Natural killer cell (primary cell): ENCODE results near the gene CAB39. TPM values are rescaled to one million over a fixed set of nuclear protein-coding genes. Genes with fewer than 3 reads are reported as not detected.
"Not testable (repeated sequence)": the region's sequence is repeated elsewhere in the genome, so short reads cannot be mapped to it uniquely, and the experiment has no call there.

Experiments
- ATAC-seq, 3 donors: fragments of 150-1000 bp in 2 of 3; fragments of 200-7000 bp in 1 of 3; cut with Tn5 transposase; 1 replicate in 1 of 3; 2 replicates in 2 of 3; pipeline ENCODE4 v1.10.0; 2021; ENCODE audit warnings: mild to moderate bottlenecking in 2 of 3, moderate library complexity in 2 of 3
- DNase-seq, 2 donors: peaks; one replicate each; pipeline versions ENCODE4 v3.0.0 to v3.0.0-alpha.2; 2013 to 2021; ENCODE audit warnings: mixed read lengths in 1 of 2
- H3K27ac ChIP-seq: one replicate; pipeline ENCODE4 v1.5.1; 2013; ENCODE audit warnings: mild to moderate bottlenecking, low read length
- H3K27me3 ChIP-seq: one replicate; pipeline ENCODE4 v1.6.1; 2013; ENCODE audit warnings: low read length; ENCODE audit not compliant: control insufficient read depth, insufficient read depth
- H3K36me3 ChIP-seq: one replicate; pipeline ENCODE4 v1.6.1; 2013; ENCODE audit warnings: low read length; ENCODE audit not compliant: control insufficient read depth, insufficient read depth
- H3K4me1 ChIP-seq: one replicate; pipeline ENCODE4 v1.6.1; 2013; ENCODE audit warnings: low read length; ENCODE audit not compliant: control insufficient read depth, insufficient read depth
- H3K4me3 ChIP-seq: one replicate; pipeline ENCODE4 v1.5.1; 2013; ENCODE audit warnings: low read length
- H3K9me3 ChIP-seq: one replicate; pipeline ENCODE4 v1.6.1; 2013; ENCODE audit warnings: low read length; ENCODE audit not compliant: control insufficient read depth, insufficient read depth
- H3K27ac Mint-ChIP-seq, 2 donors: one replicate each; pipeline ENCODE4 v1.8.0; 2022; ENCODE audit warnings: mild to moderate bottlenecking in 2 of 2, mixed read lengths in 2 of 2, moderate library complexity in 1 of 2
- H3K27me3 Mint-ChIP-seq, 2 donors: one replicate each; pipeline ENCODE4 v1.8.0; 2022; ENCODE audit warnings: low read depth in 2 of 2, mixed read lengths in 2 of 2
- H3K36me3 Mint-ChIP-seq: one replicate; pipeline ENCODE4 v1.8.0; 2022; ENCODE audit warnings: mixed read lengths
- H3K4me1 Mint-ChIP-seq, 2 donors: one replicate each; pipeline ENCODE4 v1.8.0; 2022; ENCODE audit warnings: mixed read lengths in 2 of 2
- H3K4me3 Mint-ChIP-seq: one replicate; pipeline ENCODE4 v1.8.0; 2022; ENCODE audit warnings: mild to moderate bottlenecking, moderate library complexity, mixed read lengths
- H3K9me3 Mint-ChIP-seq, 2 donors: one replicate each; pipeline ENCODE4 v1.8.0; 2022; ENCODE audit warnings: mixed read lengths in 2 of 2
- WGBS: methylation state at CpG from one replicate; pipeline ENCODE4 v1.1.7; 2013; ENCODE audit warnings: missing lambda C conversion rate; ENCODE audit not compliant: insufficient coverage; 5-methylcytosine and 5-hydroxymethylcytosine counted together
- intact Hi-C: fragments of 100-400 bp; cut with micrococcal nuclease; formaldehyde crosslinking; loops from one replicate; pipeline ENCODE4 v1.14.2; 2022
- total RNA-seq, 4 donors: library from RNA; stranded (reverse); fragments of 120-200 nt in 1 of 4; gene quantifications; one replicate each; pipeline versions ENCODE4 v1.2.3 to v1.2.4, GENCODE V29; 2013 to 2022
- TF ChIP-seq, protein P1 (sequence below): fragments of 200-600 bp; IDR thresholded peaks from one replicate; pipeline ENCODE4 v1.8.0; 2022; ENCODE audit warnings: antibody characterized with exemption

The CAB39 gene
- total RNA-seq, 3 donors from 2014 or later (not counting 1 experiment from before 2014, with no cell fraction given): 75.4 to 96.5 (median 90.5) TPM

DNA sequence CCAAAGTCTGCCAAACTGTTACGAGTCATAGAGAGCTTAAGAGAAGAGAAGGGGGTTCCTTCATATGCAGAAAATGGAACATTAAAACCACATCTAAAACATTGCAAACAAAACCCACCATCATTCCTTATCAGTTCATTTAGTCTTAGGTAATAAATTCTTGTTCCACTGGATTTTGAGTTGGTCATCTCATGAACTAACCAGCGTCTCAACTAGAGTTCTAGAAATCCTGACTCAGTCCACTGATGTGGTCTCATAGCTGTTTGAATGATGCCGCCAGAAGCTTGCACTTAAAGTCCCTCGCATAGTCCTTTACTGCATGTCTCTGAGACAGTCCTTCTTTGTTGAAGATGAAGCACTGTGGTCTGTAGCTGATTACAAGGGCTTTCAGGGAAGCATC, 15.0 kb upstream of the CAB39 start:
- peaks cover 0 to 2% of the 10 kb centered on the region in 2 donors for H3K9me3 Mint-ChIP-seq
- no peak overlapping the region for H3K27ac Mint-ChIP-seq
- Histone ChIP-seq H3K36me3 (no peaks in the 10 kb centered on the region), H3K9me3 (no peaks in the 10 kb centered on the region), H3K27me3 (no peaks in the 10 kb centered on the region), H3K4me1 (no peaks in the 10 kb centered on the region), H3K4me3 (no peak overlapping the region), H3K27ac (no peak overlapping the region)
- H3K36me3 Mint-ChIP-seq: peaks cover 4% of the 10 kb centered on the region
- H3K4me1 Mint-ChIP-seq: peaks cover 0 to 11% of the 10 kb centered on the region in 2 donors
- 70% methylated on average over 3 of the region's 4 CpGs for WGBS
- no peak overlapping the region for H3K4me3 Mint-ChIP-seq
- TF ChIP-seq, protein P1, sequence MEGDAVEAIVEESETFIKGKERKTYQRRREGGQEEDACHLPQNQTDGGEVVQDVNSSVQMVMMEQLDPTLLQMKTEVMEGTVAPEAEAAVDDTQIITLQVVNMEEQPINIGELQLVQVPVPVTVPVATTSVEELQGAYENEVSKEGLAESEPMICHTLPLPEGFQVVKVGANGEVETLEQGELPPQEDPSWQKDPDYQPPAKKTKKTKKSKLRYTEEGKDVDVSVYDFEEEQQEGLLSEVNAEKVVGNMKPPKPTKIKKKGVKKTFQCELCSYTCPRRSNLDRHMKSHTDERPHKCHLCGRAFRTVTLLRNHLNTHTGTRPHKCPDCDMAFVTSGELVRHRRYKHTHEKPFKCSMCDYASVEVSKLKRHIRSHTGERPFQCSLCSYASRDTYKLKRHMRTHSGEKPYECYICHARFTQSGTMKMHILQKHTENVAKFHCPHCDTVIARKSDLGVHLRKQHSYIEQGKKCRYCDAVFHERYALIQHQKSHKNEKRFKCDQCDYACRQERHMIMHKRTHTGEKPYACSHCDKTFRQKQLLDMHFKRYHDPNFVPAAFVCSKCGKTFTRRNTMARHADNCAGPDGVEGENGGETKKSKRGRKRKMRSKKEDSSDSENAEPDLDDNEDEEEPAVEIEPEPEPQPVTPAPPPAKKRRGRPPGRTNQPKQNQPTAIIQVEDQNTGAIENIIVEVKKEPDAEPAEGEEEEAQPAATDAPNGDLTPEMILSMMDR: no peak
- no peaks in the 10 kb centered on the region for H3K27me3 Mint-ChIP-seq
- intact Hi-C loops: no loop called here
- no peak for DNase-seq
- ATAC-seq: no peak

DNA sequence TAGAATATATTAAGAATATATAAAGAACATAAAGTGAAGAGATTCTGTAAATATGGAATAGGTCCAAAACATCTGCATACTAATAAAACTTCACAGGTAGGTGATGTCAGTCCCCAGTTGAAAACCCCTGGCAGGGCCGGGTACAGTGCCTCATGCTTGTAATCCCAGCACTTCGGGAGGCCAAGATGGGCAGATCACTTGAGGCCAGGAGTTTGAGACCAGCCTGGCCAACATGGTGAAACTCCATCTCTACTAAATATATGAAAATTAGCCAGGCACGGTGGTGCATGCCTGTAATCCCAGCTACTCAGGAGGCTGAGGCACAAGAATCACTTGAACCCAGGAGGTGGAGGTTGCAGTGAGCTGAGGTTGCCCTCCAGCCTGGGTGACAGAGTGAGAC, 13.9 kb upstream of the CAB39 start:
- DNase-seq, H3K9me3 Mint-ChIP-seq, ATAC-seq, H3K27me3 ChIP-seq, H3K36me3 Mint-ChIP-seq, H3K27me3 Mint-ChIP-seq, H3K27ac ChIP-seq, H3K4me3 Mint-ChIP-seq, H3K9me3 ChIP-seq, H3K36me3 ChIP-seq, H3K27ac Mint-ChIP-seq, H3K4me1 ChIP-seq, H3K4me3 ChIP-seq, intact Hi-C loops: not testable (repeated sequence)
- H3K4me1 Mint-ChIP-seq: peaks cover 0 to 11% of the 10 kb centered on the region in 2 donors
- 98% methylated on average over 3 of the region's 3 CpGs for WGBS

DNA sequence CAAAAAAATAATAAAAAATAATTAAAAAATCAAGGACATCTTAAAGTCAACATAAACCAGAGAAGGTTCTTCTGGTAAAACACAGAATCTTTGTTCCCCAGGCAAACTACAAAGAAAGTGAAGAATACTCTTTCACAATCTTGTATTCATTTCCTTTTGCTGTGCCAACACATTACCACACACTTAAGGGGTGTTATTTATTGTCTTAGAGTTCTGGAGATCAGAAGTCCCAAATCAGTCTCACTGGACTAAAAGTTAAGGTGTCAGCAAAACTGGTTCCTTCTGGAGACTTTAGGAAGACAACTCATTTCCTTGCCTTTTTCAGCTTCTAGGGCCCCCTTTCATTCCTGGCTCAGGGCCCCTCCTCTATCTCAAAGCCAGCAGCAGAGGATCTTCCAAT, 12.2 kb upstream of the CAB39 start:
- peaks cover 0 to 4% of the 10 kb centered on the region in 2 donors for H3K9me3 Mint-ChIP-seq

DNA sequence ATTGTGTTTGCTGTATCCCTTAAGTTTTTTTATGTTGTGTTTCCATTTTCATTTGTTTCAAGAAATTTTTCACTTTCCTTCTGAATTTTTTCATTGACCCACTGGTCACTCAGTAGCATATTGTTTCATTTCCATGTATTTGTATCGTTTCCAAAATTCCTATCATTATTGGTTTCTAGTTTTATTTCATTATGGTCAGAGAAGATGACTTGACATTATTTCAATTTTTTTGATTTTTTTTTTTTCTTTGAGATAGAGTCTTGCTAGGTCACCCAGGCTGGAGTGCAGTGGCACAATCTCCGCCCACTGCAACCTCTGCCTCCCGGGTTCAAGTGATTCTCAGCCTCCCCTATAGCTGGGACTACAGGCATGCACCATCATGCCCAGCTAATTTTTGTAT, 11.3 kb upstream of the CAB39 start:
- Mint-ChIP-seq H3K36me3 (peaks cover 8% of the 10 kb centered on the region), H3K27ac (no peak overlapping the region), H3K4me3 (no peak overlapping the region), H3K27me3 (no peaks in the 10 kb centered on the region), H3K9me3 (peaks cover 0 to 4% of the 10 kb centered on the region in 2 donors), H3K4me1 (peaks cover 0 to 5% of the 10 kb centered on the region in 2 donors)
- TF ChIP-seq, protein P1: no peak
- no peak for DNase-seq
- Histone ChIP-seq H3K27ac (no peak overlapping the region), H3K9me3 (no peaks in the 10 kb centered on the region), H3K4me1 (no peaks in the 10 kb centered on the region), H3K36me3 (no peaks in the 10 kb centered on the region), H3K27me3 (no peaks in the 10 kb centered on the region), H3K4me3 (no peak overlapping the region)
- intact Hi-C loops: no loop called here
- no peak for ATAC-seq
- WGBS: 100% methylated on average over 1 of the region's 3 CpGs

More for the DNA sequence above, 12.2 kb upstream of the CAB39 start:
- Mint-ChIP-seq H3K4me3 (no peak overlapping the region), H3K36me3 (peaks cover 8% of the 10 kb centered on the region), H3K4me1 (peaks cover 0 to 5% of the 10 kb centered on the region in 2 donors), H3K27me3 (no peaks in the 10 kb centered on the region), H3K27ac (no peak overlapping the region)
- DNase-seq (no peak), ATAC-seq (no peak)
- intact Hi-C loops: no loop called here
- H3K4me1 ChIP-seq: no peaks in the 10 kb centered on the region
- H3K36me3 ChIP-seq: no peaks in the 10 kb centered on the region
- no peaks in the 10 kb centered on the region for H3K9me3 ChIP-seq
- no peak overlapping the region for H3K4me3 ChIP-seq
- no peaks in the 10 kb centered on the region for H3K27me3 ChIP-seq
- TF ChIP-seq, protein P1: no peak
- no peak overlapping the region for H3K27ac ChIP-seq

DNA sequence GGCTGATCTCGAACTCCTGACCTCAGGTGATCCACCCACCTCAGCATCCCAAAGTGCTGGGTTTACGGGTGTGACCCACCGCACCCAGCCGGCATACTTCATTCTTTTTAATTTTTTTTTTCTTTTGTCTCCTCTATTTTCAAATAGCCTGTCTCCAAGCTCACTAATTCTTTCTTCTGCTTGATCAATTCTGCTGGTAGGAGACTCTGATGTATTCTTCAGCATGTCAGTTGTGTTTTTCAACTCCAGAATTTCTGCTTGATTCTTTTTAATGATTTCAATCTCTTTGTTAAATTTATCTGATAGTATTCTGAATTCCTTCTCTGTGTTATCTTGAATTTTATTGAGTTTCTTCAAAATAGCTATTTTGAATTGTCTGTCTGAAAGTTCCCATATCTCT, 10.2 kb upstream of the CAB39 start:
- H3K4me1 ChIP-seq, H3K36me3 ChIP-seq, ATAC-seq, H3K9me3 ChIP-seq, H3K27ac Mint-ChIP-seq, H3K36me3 Mint-ChIP-seq, DNase-seq, intact Hi-C loops, H3K27me3 ChIP-seq, H3K27me3 Mint-ChIP-seq, H3K4me3 ChIP-seq, H3K27ac ChIP-seq, H3K4me3 Mint-ChIP-seq, H3K4me1 Mint-ChIP-seq, H3K9me3 Mint-ChIP-seq: not testable (repeated sequence)
- WGBS: 94% methylated on average over 4 of the region's 4 CpGs
